Activated CD8-positive, alpha-beta T cell treated with anti-CD3 and anti-CD28 coated beads, Interleukin-2, amount 10 ng/mL, durations not matched to agents 7 days and 5 days (primary cell): ENCODE measurements around the gene MYOG. TPM values are rescaled to one million over a fixed set of nuclear protein-coding genes. Genes with fewer than 3 reads are reported as not detected.

ENCODE experiments used
- ATAC-seq: fragments of 150-1000 bp; cut with Tn5 transposase; one replicate; pipeline ENCODE4 v1.10.0; 2021; ENCODE audit warnings: moderate library complexity
- CTCF ChIA-PET: fragments of 350-600 bp; sonication (Branson Sonifier 250); formaldehyde crosslinking; loops from one replicate; lab custom pipeline; 2021; ENCODE audit warnings: antibody characterized with exemption; lab: Charles Lee
- POLR2A ChIA-PET: fragments of 350-600 bp; sonication (Branson Sonifier 250); formaldehyde crosslinking; loops from one replicate; lab custom pipeline; 2021; ENCODE audit warnings: antibody characterized with exemption; lab: Charles Lee
- DNase-seq: peaks from one replicate; pipeline ENCODE4 v3.0.0-alpha.2; 2020
- H3K27ac Mint-ChIP-seq: one replicate; pipeline ENCODE4 v1.8.0; 2021; ENCODE audit warnings: mild to moderate bottlenecking, mixed read lengths
- H3K27me3 Mint-ChIP-seq: one replicate; pipeline ENCODE4 v1.8.0; 2021; ENCODE audit warnings: low read depth, mixed read lengths
- H3K36me3 Mint-ChIP-seq: one replicate; pipeline ENCODE4 v1.8.0; 2021; ENCODE audit warnings: low read depth, mixed read lengths
- H3K4me1 Mint-ChIP-seq: one replicate; pipeline ENCODE4 v1.8.0; 2021; ENCODE audit warnings: low read depth, mixed read lengths
- H3K4me3 Mint-ChIP-seq: one replicate; pipeline ENCODE4 v1.8.0; 2021; ENCODE audit warnings: mild to moderate bottlenecking, mixed read lengths
- H3K9me3 Mint-ChIP-seq: one replicate; pipeline ENCODE4 v1.8.0; 2022; ENCODE audit warnings: mixed read lengths; ENCODE audit not compliant: insufficient read depth
- total RNA-seq, 2 experiments: library from RNA; stranded (reverse); gene quantifications; one replicate each; pipeline ENCODE4 v1.2.3, GENCODE V29; 2021

MYOG gene
- total RNA-seq, 2 experiments from 2014 or later: not detected

DNA sequence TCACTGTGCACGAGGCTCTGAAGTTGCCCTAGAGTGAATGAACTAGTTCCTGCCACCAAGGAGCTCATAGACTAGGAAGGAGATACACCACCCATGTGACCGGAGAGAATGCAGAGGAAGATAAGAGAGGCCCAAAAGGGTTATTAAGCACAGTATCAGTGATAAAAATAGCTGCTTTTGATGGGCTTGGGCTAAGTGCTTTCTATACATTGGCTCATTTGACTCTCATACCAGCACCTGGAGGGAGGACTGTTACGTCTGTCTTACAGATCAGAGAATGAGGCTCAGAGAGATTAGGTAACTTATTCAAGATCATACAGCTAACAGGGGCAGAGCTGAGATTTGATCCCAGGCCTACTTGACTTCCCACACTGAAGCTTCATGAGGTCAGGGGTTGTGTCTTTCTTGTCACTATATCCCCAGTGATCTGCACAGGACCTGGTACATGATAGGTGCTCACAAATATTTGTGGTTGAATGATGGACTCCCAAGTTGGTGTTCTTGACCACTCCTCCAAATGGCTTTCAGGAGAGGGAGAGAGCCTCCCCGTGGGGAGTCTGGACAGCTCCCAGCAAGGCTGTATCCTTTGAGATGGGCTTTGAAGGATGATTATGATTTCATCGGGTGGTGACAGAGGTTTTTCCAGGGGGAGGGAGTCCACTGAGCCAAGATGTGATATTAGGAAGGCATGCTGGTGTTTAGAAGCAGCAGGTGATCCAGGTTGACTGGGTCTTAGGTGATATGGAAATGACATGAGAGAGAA is 45.1 kb downstream of the MYOG start:
- Mint-ChIP-seq H3K27me3 (no peaks in the 10 kb centered on the region), H3K4me3 (no peak overlapping the region), H3K36me3 (peaks cover 3% of the 10 kb centered on the region), H3K4me1 (peaks cover 10% of the 10 kb centered on the region), H3K27ac (no peak overlapping the region), H3K9me3 (no peaks in the 10 kb centered on the region)
- DNase-seq (no peak), ATAC-seq (no peak)
- ChIA-PET CTCF (interaction anchor here (0.9 to 3.2 kb wide), 22 partner anchors 12 to 315 kb away, joined by 3 to 116 read pairs (median 8); partner anchors contain the start of genes MYBPH and PPFIA4), POLR2A (no interaction called here)

- Mint-ChIP-seq H3K4me1 (peaks cover 10% of the 10 kb centered on the region), H3K27ac (no peak overlapping the region), H3K4me3 (no peak overlapping the region), H3K27me3 (no peaks in the 10 kb centered on the region), H3K36me3 (no peaks in the 10 kb centered on the region), H3K9me3 (no peaks in the 10 kb centered on the region)
- no peak for DNase-seq
- ATAC-seq: peak; percentile 25
- ChIA-PET POLR2A (interaction anchor here (1.3 to 1.7 kb wide), 2 partner anchors 13 to 33 kb away, joined by 4 to 5 read pairs; partner anchors contain the start of genes PPFIA4 and TMEM183A), CTCF (interaction anchor here (0.7 to 3.2 kb wide), 44 partner anchors 9 to 340 kb away, joined by 3 to 116 read pairs (median 5); partner anchors contain the start of genes MYBPH and PPFIA4)
These were observed 46.0 kb downstream of the MYOG start for GRCh38 chr1:203039609-203040512.

GRCh38 chr1:203038891-203039608 is 46.8 kb downstream of the MYOG start:
- ChIA-PET CTCF (interaction anchor here (0.6 to 3.2 kb wide), 41 partner anchors 10 to 341 kb away, joined by 3 to 116 read pairs (median 5); partner anchors contain the start of genes MYBPH and PPFIA4), POLR2A (interaction anchor here (1.3 to 1.7 kb wide), 2 partner anchors 12 to 32 kb away, joined by 4 to 5 read pairs; partner anchors contain the start of genes PPFIA4 and TMEM183A)
- DNase-seq: peak; percentile 77
- H3K27ac Mint-ChIP-seq: no peak overlapping the region
- peak; percentile 80 for ATAC-seq
- no peak overlapping the region for H3K4me3 Mint-ChIP-seq
- no peaks in the 10 kb centered on the region for H3K36me3 Mint-ChIP-seq
- no peaks in the 10 kb centered on the region for H3K27me3 Mint-ChIP-seq
- H3K4me1 Mint-ChIP-seq: peaks cover 10% of the 10 kb centered on the region
- H3K9me3 Mint-ChIP-seq: no peaks in the 10 kb centered on the region

- ChIA-PET POLR2A (interaction anchor here (1.7 kb wide), 1 partner anchor 31 kb away, joined by 5 read pairs; the partner anchor contains the start of gene TMEM183A), CTCF (interaction anchor here (1.1 to 3.2 kb wide), 10 partner anchors 10 to 230 kb away, joined by 4 to 116 read pairs (median 13); partner anchors contain the start of genes MYBPH and PPFIA4)
- Mint-ChIP-seq H3K36me3 (no peaks in the 10 kb centered on the region), H3K4me3 (no peak overlapping the region), H3K4me1 (peaks cover 10% of the 10 kb centered on the region), H3K9me3 (no peaks in the 10 kb centered on the region), H3K27ac (no peak overlapping the region), H3K27me3 (no peaks in the 10 kb centered on the region)
- ATAC-seq (peak; percentile 44), DNase-seq (peak; percentile 36)
These were observed 47.5 kb downstream of the MYOG start for GRCh38 chr1:203038217-203038741.

DNA sequence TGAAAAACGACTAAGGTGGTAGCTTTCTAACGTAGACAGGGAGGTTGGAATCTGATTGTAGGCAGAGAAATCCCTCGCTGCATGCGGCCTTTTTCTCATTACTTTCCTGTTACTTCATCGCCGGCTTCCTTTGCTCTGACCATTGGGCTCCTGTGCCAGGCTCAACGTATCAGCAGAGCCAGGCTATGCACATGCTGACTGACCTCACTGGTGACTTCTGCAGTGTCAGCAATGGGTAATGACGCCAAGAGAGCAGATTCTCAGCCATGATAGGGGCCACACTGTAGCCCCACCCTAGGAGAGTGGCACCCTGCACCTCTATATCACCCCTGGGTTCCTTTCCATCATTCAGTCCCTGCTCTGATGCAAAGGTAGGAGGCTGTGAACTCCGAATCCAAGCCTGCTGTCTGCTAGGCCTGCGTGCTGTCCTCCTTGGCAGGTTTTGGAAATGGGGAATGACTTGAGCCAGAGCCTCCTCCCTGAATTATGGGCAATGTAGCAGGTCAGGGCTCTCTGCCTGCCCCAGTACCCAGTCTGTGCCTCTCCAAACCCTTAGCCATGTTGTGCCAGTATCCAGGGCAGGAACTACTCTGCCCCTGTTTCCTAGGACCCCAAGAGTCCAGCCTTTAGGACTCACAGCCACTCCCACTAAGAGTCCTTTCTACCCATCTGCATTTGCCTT is 48.2 kb downstream of the MYOG start:
- Mint-ChIP-seq H3K36me3 (no peaks in the 10 kb centered on the region), H3K4me3 (no peak overlapping the region), H3K27ac (no peak overlapping the region), H3K4me1 (peaks cover 10% of the 10 kb centered on the region), H3K9me3 (no peaks in the 10 kb centered on the region), H3K27me3 (no peaks in the 10 kb centered on the region)
- DNase-seq (no peak), ATAC-seq (no peak)
- ChIA-PET CTCF (interaction anchor here (3.2 kb wide), 1 partner anchor 9 kb away, joined by 76 read pairs; the partner anchor contains the start of gene PPFIA4), POLR2A (interaction anchor here (2.0 kb wide), 1 partner anchor 30 kb away, joined by 7 read pairs; the partner anchor contains the start of gene TMEM183A)

GRCh38 chr1:203036537-203036936 is 49.3 kb downstream of the MYOG start:
- no peak overlapping the region for H3K27ac Mint-ChIP-seq
- CTCF ChIA-PET: interaction anchor here (1.0 to 1.1 kb wide), 2 partner anchors 136 to 180 kb away, joined by 3 to 4 read pairs; no protein-coding TSS in a partner anchor
- ATAC-seq (no peak), DNase-seq (no peak)
- no peaks in the 10 kb centered on the region for H3K9me3 Mint-ChIP-seq
- no peaks in the 10 kb centered on the region for H3K27me3 Mint-ChIP-seq
- H3K4me3 Mint-ChIP-seq: no peak overlapping the region
- H3K36me3 Mint-ChIP-seq: no peaks in the 10 kb centered on the region
- H3K4me1 Mint-ChIP-seq: peaks cover 10% of the 10 kb centered on the region
- POLR2A ChIA-PET: interaction anchor here (0.6 to 2.0 kb wide), 2 partner anchors 29 to 258 kb away, joined by 3 to 7 read pairs; partner anchors contain the start of gene TMEM183A

- no peaks in the 10 kb centered on the region for H3K36me3 Mint-ChIP-seq
- H3K27ac Mint-ChIP-seq: no peak overlapping the region
- ATAC-seq (no peak), DNase-seq (no peak)
- POLR2A ChIA-PET: interaction anchor here (0.6 to 2.0 kb wide), 2 partner anchors 29 to 258 kb away, joined by 3 to 7 read pairs; partner anchors contain the start of gene TMEM183A
- H3K9me3 Mint-ChIP-seq: no peaks in the 10 kb centered on the region
- CTCF ChIA-PET: interaction anchor here (1.0 to 1.5 kb wide), 3 partner anchors 10 to 180 kb away, joined by 3 to 5 read pairs (median 4); partner anchors contain the start of gene PPFIA4
- no peak overlapping the region for H3K4me3 Mint-ChIP-seq
- H3K27me3 Mint-ChIP-seq: no peaks in the 10 kb centered on the region
- H3K4me1 Mint-ChIP-seq: peaks cover 10% of the 10 kb centered on the region
These were observed 49.7 kb downstream of the MYOG start for GRCh38 chr1:203036135-203036534.

DNA sequence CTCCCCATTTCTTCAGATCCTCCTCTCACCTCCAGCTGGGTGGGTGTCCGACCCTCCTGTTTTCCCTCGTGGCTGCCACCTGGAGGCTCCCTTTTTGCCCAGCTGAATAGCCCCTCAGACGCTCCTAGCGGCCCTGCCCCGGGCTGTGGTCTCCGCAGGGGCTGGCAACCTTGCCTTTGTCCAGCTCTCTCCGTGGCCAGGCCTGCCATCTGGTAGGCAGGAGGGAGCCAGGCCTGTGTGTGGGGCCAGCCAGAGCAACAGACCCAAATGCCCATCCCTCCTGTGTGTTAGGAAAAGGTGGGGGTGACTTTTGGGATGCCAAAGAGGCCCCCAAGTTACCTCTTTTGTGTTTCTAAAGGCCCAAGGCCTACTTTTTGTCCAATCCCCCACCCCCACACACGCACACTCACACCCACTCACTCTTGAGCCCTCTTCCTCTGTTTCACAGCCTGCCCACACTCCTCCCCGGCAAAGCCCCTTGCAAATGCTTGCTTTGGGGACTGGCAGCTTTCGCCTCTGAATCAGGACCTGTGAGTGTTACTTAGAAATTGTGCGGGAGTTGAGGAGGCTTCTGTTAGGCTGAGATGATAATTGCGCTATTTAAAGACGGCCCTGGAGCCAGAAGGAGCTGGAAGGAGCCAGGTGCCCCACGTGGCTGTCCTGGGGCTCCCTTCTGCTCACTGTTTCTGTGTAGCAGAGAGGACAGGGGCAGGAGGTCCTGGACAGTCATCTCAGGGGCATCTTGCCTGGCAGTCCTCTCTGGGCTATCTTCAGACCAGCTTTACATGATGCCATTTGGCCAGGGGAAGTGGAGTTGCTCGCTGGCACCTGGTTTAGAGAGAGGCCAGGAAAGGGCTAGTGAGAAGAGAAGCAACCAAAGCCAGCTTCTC is 50.5 kb downstream of the MYOG start:
- H3K9me3 Mint-ChIP-seq: no peaks in the 10 kb centered on the region
- no peak overlapping the region for H3K4me3 Mint-ChIP-seq
- ChIA-PET CTCF (interaction anchor here (1.0 to 1.7 kb wide), 4 partner anchors 9 to 181 kb away, joined by 3 to 6 read pairs (median 4); partner anchors contain the start of gene PPFIA4), POLR2A (interaction anchor here (1.0 to 2.0 kb wide), 2 partner anchors 28 kb away, joined by 3 to 7 read pairs; partner anchors contain the start of gene TMEM183A)
- ATAC-seq (no peak), DNase-seq (no peak)
- H3K27me3 Mint-ChIP-seq: no peaks in the 10 kb centered on the region
- H3K4me1 Mint-ChIP-seq: peaks cover 10% of the 10 kb centered on the region
- no peaks in the 10 kb centered on the region for H3K36me3 Mint-ChIP-seq
- no peak overlapping the region for H3K27ac Mint-ChIP-seq

- ChIA-PET POLR2A (interaction anchor here (1.0 kb wide), 1 partner anchor 27 kb away, joined by 3 read pairs; the partner anchor contains the start of gene TMEM183A), CTCF (interaction anchor here (0.6 to 1.7 kb wide), 4 partner anchors 8 to 307 kb away, joined by 3 to 6 read pairs (median 4); partner anchors contain the start of gene PPFIA4)
- peaks cover 10% of the 10 kb centered on the region for H3K4me1 Mint-ChIP-seq
- no peak overlapping the region for H3K27ac Mint-ChIP-seq
- no peak for DNase-seq
- H3K27me3 Mint-ChIP-seq: no peaks in the 10 kb centered on the region
- no peaks in the 10 kb centered on the region for H3K36me3 Mint-ChIP-seq
- no peak overlapping the region for H3K4me3 Mint-ChIP-seq
- ATAC-seq: no peak
- H3K9me3 Mint-ChIP-seq: no peaks in the 10 kb centered on the region
These were observed 51.2 kb downstream of the MYOG start for GRCh38 chr1:203034422-203035110.
